Ishikawa (cell line): ENCODE data around the gene TRPC6.

Source experiments
- CEBPB ChIP-seq: IDR thresholded peaks from 2 replicates; pipeline ENCODE4 v1.6.1; 2012
- CREB1 ChIP-seq: IDR thresholded peaks from 2 replicates; pipeline ENCODE4 v1.6.1; 2012; ENCODE audit warnings: low read depth
- EGR1 ChIP-seq: IDR thresholded peaks from 2 replicates; pipeline ENCODE4 v1.6.1; 2012
- EP300 ChIP-seq: IDR thresholded peaks from 2 replicates; pipeline ENCODE4 v1.6.1; 2012; ENCODE audit warnings: borderline replicate concordance
- FOXM1 ChIP-seq: IDR thresholded peaks from 2 replicates; pipeline ENCODE4 v1.6.1; 2012; ENCODE audit warnings: low read depth, borderline replicate concordance
- NFIC ChIP-seq: IDR thresholded peaks from 2 replicates; pipeline ENCODE4 v1.6.1; 2012
- RAD21 ChIP-seq: IDR thresholded peaks from 2 replicates; pipeline ENCODE4 v1.6.1; 2012; ENCODE audit warnings: low read depth
- TAF1 ChIP-seq: IDR thresholded peaks from 2 replicates; pipeline ENCODE4 v1.6.1; 2012; ENCODE audit warnings: low read depth, mild to moderate bottlenecking
- TCF12 ChIP-seq: IDR thresholded peaks from 2 replicates; pipeline ENCODE4 v1.6.1; 2012; ENCODE audit warnings: low read depth
- TEAD4 ChIP-seq: IDR thresholded peaks from 2 replicates; pipeline ENCODE4 v1.6.1; 2012
- YY1 ChIP-seq: IDR thresholded peaks from 2 replicates; pipeline ENCODE4 v1.6.1; 2012; ENCODE audit warnings: low read depth
- ZBTB7A ChIP-seq: IDR thresholded peaks from 2 replicates; pipeline ENCODE4 v1.6.1; 2012; ENCODE audit warnings: low read depth
- TF ChIP-seq, protein P1 (sequence below): IDR thresholded peaks from 2 replicates; pipeline ENCODE4 v1.6.1; 2012
- TF ChIP-seq, protein P2 (sequence below): IDR thresholded peaks from 2 replicates; pipeline ENCODE4 v1.6.1; 2012; ENCODE audit warnings: low read depth, mild to moderate bottlenecking
- TF ChIP-seq, protein P3 (sequence below): IDR thresholded peaks from 2 replicates; pipeline ENCODE4 v1.6.1; 2012

Gene TRPC6

DNA sequence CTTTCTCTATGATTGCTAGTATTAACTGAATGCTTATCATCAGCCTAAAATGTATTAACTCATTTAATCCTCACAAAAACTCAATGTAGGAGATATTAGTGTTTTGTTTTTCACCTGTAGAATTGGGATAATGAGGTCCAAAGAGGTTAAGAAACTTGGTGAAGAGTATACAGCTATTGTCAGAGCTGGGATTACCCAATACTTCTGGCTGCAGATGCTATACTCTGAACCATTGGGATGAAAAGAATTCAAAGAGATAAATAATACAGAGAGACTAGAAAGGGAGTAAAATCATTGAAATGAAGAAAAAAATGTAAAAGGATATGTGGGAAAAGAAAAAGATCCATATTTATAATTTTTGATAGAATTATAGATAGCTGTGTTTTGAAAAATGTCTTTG is 137.1 kb downstream of the TRPC6 start:
- TF ChIP-seq FOXM1 (no peak), EP300 (no peak), ZBTB7A (no peak), TCF12 (no peak), CEBPB (no peak), CREB1 (no peak), YY1 (no peak)
- TF ChIP-seq, protein P1, sequence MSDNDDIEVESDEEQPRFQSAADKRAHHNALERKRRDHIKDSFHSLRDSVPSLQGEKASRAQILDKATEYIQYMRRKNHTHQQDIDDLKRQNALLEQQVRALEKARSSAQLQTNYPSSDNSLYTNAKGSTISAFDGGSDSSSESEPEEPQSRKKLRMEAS = no peak

DNA sequence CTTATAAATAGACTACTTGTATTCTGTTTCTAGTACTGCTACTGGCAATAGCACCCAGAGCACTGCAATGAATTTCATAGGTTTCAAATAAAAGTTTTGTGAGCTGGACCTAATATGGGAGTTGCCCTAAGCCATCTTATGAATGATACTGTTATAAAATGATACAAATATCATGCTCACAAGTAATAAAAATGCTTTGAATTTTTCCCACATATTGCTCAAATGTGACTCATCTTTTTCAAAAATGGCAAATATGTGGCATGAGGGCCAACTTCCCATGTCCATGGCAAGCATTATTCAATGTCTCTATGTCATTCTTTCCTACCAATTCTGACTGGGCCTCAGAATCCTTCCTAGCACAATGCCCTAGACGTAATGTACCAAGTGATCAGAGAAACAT is 137.6 kb downstream of the TRPC6 start:
- TF ChIP-seq TEAD4 (peak; percentile 78), CEBPB (no peak), RAD21 (no peak)
- TF ChIP-seq, protein P2, sequence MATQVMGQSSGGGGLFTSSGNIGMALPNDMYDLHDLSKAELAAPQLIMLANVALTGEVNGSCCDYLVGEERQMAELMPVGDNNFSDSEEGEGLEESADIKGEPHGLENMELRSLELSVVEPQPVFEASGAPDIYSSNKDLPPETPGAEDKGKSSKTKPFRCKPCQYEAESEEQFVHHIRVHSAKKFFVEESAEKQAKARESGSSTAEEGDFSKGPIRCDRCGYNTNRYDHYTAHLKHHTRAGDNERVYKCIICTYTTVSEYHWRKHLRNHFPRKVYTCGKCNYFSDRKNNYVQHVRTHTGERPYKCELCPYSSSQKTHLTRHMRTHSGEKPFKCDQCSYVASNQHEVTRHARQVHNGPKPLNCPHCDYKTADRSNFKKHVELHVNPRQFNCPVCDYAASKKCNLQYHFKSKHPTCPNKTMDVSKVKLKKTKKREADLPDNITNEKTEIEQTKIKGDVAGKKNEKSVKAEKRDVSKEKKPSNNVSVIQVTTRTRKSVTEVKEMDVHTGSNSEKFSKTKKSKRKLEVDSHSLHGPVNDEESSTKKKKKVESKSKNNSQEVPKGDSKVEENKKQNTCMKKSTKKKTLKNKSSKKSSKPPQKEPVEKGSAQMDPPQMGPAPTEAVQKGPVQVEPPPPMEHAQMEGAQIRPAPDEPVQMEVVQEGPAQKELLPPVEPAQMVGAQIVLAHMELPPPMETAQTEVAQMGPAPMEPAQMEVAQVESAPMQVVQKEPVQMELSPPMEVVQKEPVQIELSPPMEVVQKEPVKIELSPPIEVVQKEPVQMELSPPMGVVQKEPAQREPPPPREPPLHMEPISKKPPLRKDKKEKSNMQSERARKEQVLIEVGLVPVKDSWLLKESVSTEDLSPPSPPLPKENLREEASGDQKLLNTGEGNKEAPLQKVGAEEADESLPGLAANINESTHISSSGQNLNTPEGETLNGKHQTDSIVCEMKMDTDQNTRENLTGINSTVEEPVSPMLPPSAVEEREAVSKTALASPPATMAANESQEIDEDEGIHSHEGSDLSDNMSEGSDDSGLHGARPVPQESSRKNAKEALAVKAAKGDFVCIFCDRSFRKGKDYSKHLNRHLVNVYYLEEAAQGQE = no peak

DNA sequence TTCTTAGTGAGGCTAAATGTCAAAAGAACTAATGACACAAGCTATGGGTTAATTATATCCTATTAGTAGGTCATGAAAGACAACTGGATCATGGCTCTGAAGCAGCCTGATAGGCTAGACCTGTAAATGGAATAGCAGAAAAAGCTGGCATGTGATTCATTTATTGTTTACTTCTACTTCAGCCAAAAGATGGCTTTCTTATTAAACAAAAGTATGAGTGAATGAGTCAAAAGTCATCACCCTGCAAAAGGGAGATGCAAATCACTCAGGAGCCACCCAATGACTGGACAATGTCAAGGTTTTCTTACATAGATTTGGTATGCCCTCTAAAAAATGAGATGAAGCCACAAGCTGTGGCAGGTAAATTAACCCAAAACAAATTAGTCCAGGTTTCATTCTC is 138.0 kb downstream of the TRPC6 start:
- TF ChIP-seq TAF1 (no peak), FOXM1 (no peak), CEBPB (no peak), YY1 (no peak), TCF12 (no peak), EP300 (no peak), RAD21 (no peak), ZBTB7A (no peak), NFIC (no peak), EGR1 (no peak), TEAD4 (no peak), CREB1 (no peak)
- TF ChIP-seq, protein P2 = no peak
- TF ChIP-seq, protein P1 = no peak
- TF ChIP-seq, protein P3, sequence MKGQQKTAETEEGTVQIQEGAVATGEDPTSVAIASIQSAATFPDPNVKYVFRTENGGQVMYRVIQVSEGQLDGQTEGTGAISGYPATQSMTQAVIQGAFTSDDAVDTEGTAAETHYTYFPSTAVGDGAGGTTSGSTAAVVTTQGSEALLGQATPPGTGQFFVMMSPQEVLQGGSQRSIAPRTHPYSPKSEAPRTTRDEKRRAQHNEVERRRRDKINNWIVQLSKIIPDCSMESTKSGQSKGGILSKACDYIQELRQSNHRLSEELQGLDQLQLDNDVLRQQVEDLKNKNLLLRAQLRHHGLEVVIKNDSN = no peak

DNA sequence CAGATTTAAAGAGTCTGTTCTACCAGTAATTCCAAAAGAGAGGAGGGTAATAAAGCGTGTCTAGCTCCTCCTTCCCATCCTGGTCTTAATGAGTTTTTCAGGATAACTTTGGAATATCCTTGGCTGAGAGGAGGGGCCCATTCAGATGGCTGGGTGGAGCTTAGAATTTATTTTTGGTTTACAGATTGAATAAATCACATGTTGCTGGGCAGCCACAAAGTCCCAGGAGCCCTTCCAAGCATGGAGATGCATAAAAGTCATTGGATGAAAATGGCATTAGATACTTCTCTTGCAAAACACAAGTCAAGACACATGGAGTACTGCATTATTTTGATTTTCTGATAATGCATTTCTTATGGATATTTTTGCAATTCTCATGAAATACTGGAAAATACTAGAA is 139.0 kb downstream of the TRPC6 start:
- TF ChIP-seq TCF12 (no peak), EP300 (no peak), RAD21 (no peak), TEAD4 (no peak), ZBTB7A (no peak), FOXM1 (no peak), CEBPB (no peak), NFIC (no peak)
- TF ChIP-seq, protein P3 = no peak
- TF ChIP-seq, protein P2 = no peak

DNA sequence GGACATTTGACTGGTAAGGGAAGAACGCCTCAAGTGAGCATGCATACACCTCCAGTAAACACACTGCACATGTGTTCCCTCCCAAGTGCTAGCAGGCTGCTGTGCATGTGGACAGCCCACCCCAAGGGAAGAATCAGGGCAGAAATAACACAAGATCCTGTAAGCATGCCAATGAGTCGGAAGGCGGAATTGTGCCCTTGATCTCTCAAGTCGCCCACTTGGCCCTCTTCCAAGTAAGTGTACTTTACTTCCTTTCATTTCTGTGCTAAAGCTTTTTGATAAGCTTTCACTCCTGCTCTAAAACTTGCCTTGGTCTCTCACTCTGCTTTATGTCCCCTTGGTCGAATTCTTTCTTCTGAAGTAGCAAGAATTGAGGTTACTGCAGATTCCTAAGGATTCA is 139.6 kb downstream of the TRPC6 start:
- TF ChIP-seq, protein P1 = no peak; the same call in 1 of the 2 replicates
- TF ChIP-seq, protein P3 = no peak
- TF ChIP-seq EGR1 (no peak), TCF12 (no peak), TEAD4 (no peak), CREB1 (no peak), YY1 (no peak), CEBPB (no peak), TAF1 (no peak), ZBTB7A (no peak), FOXM1 (no peak), RAD21 (no peak), NFIC (no peak), EP300 (no peak)
- TF ChIP-seq, protein P2 = no peak
